SKM-1 treated with dmso at 0.1 percent for 144 hours (cell line): ENCODE data around the gene EPHB2.

Experiments
- DNase-seq: peaks from one replicate; lab custom pipeline; 2025; ENCODE audit not compliant: unreplicated experiment; lab: John Stamatoyannopoulos, UW

Gene EPHB2

DNA sequence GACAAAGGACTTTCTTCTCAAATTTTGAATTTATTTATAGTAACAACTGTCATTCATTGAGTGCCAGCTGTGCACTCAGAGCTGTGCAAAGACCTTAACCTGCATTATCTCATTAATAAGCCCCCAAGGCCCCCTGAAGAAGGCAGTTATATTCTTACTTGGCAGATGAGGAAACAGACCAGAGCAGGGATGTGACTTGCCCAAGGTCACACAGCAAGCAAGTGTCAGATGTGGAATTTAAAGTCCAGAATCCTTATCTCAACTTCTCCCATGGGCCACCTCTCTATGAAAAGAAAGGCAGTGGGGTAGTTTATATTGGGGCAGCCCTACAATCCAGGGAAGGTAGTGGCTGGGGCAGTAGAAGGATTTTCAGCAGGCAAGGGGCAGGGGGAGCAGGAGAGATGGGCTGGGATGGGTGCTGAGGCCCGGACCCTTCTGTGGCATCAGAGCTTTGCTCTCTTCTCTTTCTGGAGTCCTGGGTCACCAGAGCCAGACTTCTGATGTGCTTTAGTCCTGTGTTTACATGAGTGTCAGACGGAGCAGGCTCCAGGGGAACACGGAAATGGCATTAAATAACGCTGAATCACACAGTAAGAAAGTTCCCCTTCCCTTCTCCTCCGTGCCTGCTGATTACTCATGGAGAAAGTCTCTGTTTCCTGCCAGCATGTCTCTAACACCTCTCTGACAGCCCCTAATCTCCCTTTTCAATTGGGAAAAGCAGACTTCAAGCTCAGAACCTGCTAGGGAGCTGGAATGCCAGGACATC lies 39.5 kb downstream of the EPHB2 start:
- DNase-seq = peak; percentile 71

- DNase-seq = no peak
These were observed 40.0 kb downstream of the EPHB2 start for GRCh38 chr1:22750685-22751051.

DNA sequence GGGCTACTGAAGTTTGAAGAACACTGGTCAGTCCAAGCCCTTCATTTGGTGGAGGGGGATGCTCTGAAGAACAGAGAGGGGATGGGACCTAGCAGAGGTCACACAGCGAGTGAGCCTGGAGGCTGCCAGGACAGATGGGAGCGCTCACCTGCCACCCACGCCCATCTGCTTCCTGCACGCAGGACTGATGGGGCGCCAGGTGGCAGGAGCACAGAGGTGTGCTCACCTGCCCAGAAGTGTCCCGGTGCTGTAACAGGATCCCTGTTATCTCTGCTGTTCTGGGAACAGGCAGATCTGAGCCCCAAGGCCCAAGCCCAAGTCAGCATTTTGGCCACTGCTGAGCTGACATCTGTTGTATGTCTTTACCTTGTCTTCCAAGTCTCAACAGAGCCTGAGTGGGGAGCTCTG lies 40.5 kb downstream of the EPHB2 start:
- no peak for DNase-seq

GRCh38 chr1:22752339-22752738 lies 41.7 kb downstream of the EPHB2 start:
- DNase-seq = no peak

GRCh38 chr1:22753481-22753971 lies 42.9 kb downstream of the EPHB2 start:
- DNase-seq = no peak

DNA sequence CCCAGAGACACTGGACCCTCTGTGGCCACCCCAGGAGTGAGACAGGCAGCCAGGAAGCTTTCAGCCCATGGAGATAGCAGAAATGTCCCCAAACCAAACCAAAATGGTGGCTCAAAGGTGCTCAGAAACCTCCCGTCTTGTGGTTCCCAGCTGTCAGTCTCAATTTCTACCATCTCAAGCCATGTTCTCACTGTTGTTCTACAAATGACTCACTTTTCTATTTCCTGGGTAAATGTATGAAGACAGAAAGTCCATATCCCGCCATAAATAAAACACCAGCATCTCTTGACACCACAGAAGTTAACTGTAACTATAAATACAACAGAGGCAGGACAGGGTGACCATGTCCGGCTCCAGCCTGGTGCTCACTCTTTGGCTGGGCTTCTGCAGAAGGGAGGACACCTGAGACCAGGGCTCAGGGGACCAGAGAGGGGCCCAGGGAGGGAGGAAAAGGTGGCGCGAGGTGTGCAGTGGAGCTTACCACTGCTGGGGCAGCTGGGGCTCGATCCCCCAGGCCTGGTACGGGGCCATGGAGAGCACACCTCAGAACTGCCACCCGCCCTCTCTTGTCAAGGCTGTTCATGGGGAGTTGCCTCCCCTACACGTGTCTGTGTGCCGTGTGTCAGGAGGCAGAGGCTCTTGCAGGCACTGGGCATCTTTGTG lies 43.6 kb downstream of the EPHB2 start:
- no peak for DNase-seq

DNA sequence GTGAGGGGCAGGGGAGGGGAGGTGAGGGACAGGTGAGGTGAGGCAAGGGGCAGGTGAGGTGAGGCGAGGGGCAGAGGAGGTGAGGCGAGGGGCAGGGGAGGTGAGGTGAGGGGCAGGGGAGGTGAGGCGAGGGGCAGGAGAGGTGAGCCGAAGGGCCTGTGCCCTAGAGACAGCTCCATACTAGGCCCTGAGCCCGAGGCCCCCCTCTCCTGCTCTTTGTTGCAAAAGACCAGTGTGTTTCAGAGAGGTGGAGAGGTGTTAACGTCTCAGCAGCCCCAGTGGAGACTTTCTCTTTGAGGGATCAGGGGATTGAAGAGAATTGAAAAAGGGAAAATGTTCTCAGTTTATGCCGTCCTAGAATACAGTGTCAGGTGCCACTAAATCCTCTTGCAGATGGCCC lies 44.2 kb downstream of the EPHB2 start:
- DNase-seq = no peak

- no peak for DNase-seq
These were observed 45.0 kb downstream of the EPHB2 start for GRCh38 chr1:22755641-22756040.

GRCh38 chr1:22756125-22756735 lies 45.6 kb downstream of the EPHB2 start:
- no peak for DNase-seq

GRCh38 chr1:22760455-22760854 lies 49.8 kb downstream of the EPHB2 start:
- no peak for DNase-seq

DNA sequence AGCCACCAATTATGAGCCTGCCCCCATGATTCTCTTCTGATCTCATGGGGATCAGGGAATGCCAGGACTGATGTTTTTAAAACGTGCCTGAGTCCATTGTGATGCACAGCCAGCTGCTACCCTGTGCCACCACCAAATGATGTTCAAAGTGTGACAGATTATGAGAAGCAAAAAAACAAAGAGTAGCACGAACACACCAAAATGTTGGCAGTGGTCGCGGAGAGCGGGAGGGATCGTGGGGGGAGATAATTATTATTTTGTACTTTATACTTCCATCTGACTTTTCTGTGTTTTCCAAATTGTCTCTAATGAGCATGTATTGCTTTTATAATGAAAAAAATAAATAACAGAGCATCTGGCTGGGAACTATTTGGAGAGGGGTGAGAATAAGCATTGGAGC lies 50.5 kb downstream of the EPHB2 start:
- DNase-seq = no peak

GRCh38 chr1:22761821-22762220 lies 51.2 kb downstream of the EPHB2 start:
- DNase-seq = no peak

- no peak for DNase-seq
These were observed 53.0 kb downstream of the EPHB2 start for GRCh38 chr1:22763487-22764200.

- DNase-seq = no peak
These were observed 57.2 kb downstream of the EPHB2 start for GRCh38 chr1:22767852-22768251.

GRCh38 chr1:22769932-22770331 lies 59.3 kb downstream of the EPHB2 start:
- no peak for DNase-seq

DNA sequence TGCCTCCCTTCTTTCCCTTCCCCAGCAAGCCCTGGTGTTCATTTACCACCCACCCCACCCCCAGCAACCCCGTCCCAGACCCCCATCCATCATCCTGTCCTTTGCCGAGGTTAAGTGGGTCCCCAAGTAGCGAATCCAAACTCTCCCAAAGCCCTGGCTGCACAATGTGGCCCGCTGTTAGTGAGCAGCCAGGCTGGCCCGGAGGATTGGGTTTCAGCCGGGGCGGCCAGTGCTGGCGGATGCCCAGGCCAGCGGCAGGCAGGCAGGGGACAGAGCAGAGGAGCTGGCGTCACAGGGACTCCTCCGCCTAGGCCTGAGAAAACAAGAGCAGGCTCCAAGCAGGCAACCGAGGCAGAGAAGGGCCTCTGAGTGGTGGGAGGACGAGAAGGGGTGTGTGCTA lies 61.4 kb downstream of the EPHB2 start:
- no peak for DNase-seq

GRCh38 chr1:22773981-22774832 lies 63.6 kb downstream of the EPHB2 start:
- DNase-seq = no peak

GRCh38 chr1:22774833-22775182 lies 64.2 kb downstream of the EPHB2 start:
- DNase-seq = no peak

DNA sequence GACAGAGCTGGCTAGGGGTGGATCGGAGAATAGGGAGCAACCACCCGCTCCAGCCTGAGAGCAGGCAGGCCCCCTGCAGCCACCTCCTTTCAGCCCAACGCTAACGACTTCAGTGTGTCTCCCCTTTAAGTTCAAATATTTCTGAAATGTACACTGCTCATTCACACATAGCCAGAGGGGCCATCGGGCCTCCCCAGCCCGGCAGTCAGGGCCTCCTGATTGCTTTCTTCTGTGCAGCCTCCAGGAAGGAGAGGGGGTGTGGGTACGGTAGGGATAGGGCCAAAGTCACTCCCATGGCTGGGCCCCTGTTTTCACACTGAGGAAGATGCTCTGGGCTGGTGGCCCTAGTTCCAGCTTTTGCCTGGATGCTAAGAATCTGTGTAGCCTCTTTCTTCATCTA lies 64.8 kb downstream of the EPHB2 start:
- DNase-seq = no peak

DNA sequence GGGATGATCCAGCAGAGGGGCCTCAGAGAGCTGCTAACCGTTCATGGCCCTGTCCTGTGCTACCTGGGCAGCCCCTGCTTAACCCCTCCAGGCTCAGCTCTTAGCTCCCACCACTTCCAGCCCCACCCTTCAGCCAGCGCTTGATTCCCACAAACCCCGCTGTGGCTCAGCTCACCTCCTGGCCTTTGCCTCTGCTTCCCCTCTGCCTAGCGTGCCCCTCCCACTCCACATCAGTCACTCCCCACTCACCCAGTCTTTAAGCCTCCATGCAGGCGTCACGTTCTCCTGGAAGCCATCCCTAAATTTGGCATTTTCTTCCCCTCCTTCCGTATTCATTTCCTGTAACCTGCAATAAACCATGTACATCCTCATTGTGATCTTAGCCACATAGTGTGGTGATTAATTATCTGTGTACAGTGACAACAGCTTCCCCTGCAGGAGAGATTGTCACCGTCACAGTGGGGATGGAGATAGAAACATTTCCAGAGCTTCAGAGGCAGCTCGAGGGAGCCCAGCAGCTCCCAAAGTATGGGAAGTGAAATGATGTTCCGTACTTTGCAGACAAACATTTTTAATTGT lies 65.5 kb downstream of the EPHB2 start:
- no peak for DNase-seq
